ENCODE measurements around the gene WBP1.
A peak's percentile ranks its signal among the peaks of the same experiment; 100 is the strongest.
"Not testable (repeated sequence)": the region's sequence is repeated elsewhere in the genome, so short reads cannot be mapped to it uniquely, and the experiment has no call there.

Gene WBP1

GRCh38 chr2:74464406-74464805, 6.2 kb downstream of the WBP1 start:
- Histone ChIP-seq H3K4me1 (ENCODE audit: control insufficient read depth in 1 of 2, insufficient read depth in 2 of 2, low read length in 2 of 2) (peaks cover 16 to 27% of the 10 kb centered on the region in 2 donors), H3K4me3 (ENCODE audit: low read depth in 1 of 2, low read length in 2 of 2) (peak overlapping the region; percentile 88 to 91), H3K27ac (ENCODE audit: low read depth, low read length) (peak overlapping the region; percentile 68), H3K9ac (ENCODE audit: low read depth in 1 of 2, low read length in 2 of 2) (peak overlapping the region; percentile 84 to 94), H3K27me3 (ENCODE audit: control insufficient read depth in 1 of 2, insufficient read depth in 2 of 2, low read length in 2 of 2) (no peaks in the 10 kb centered on the region), H3K9me3 (ENCODE audit: control insufficient read depth in 1 of 2, low read length in 2 of 2) (no peaks in the 10 kb centered on the region), H3K36me3 (ENCODE audit: control insufficient read depth in 1 of 2, insufficient read depth in 2 of 2, low read length in 2 of 2) (peaks cover 11 to 25% of the 10 kb centered on the region in 2 donors)

DNA sequence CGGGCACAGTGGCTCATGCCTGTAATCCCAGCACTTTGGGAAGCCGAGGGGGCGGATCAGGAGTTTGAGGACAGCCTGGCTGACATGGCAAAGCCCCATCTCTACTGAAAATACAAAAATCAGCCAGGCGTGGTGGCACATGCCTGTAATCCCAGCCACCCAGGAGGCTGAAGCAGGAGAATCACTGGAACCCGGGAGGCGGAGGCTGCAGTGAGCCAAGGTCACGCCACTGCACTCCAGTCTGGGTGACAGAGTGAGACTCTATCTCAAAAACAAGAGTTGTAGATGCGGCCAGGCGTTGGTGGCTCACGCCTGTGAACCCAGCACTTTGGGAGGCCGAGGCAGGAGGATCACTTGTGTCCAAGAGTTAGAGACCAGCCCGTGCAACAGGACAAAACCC, 12.5 kb downstream of the WBP1 start:
- not testable (repeated sequence) for H3K4me3 ChIP-seq (ENCODE audit: low read depth in 1 of 2, low read length in 2 of 2); H3K9me3 ChIP-seq (ENCODE audit: control insufficient read depth in 1 of 2, low read length in 2 of 2); H3K27me3 ChIP-seq (ENCODE audit: control insufficient read depth in 1 of 2, insufficient read depth in 2 of 2, low read length in 2 of 2); H3K27ac ChIP-seq (ENCODE audit: low read depth, low read length); H3K9ac ChIP-seq (ENCODE audit: low read depth in 1 of 2, low read length in 2 of 2)
- H3K36me3 ChIP-seq (ENCODE audit: control insufficient read depth in 1 of 2, insufficient read depth in 2 of 2, low read length in 2 of 2): peaks cover 14 to 16% of the 10 kb centered on the region in 2 donors
- H3K4me1 ChIP-seq (ENCODE audit: control insufficient read depth in 1 of 2, insufficient read depth in 2 of 2, low read length in 2 of 2): peaks cover 13 to 24% of the 10 kb centered on the region in 2 donors

DNA sequence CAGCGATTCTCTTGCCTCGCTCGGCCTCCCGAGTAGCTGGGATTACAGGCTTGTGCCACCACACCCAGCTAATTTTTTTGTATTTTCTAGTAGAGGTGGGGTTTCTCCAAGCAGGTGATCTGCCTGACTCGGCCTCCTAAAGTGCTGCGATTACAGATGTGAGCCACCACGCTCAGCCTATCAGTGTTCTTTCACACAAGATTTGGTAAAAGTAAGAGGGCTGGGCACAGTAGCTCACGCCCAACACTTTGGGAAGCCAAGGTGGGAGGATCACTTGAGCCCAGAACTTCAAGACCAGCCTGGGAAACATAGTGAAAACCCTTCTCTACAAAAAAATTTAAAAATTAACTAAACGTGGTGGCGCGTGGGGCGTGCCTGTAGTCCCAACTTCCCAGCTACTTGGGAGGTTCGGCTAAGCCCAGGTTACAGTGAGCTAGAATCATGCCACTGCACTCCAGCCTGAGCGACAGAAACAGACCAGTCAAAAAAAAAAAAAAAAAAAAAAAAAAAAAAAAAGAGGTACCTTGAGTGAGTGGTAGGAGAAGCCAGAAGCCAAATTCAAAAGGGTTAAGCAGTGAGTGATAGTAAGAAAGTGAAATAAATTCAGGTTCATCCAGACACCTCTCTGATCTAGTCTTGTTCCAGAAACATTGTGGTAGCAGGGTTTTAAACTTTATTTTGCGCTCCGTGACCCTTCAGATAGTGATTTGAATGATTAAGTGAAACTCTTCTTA, 13.3 kb downstream of the WBP1 start:
- peaks cover 9 to 24% of the 10 kb centered on the region in 2 donors for H3K4me1 ChIP-seq (ENCODE audit: control insufficient read depth in 1 of 2, insufficient read depth in 2 of 2, low read length in 2 of 2)
- no peaks in the 10 kb centered on the region for H3K27me3 ChIP-seq (ENCODE audit: control insufficient read depth in 1 of 2, insufficient read depth in 2 of 2, low read length in 2 of 2)
- H3K9ac ChIP-seq (ENCODE audit: low read depth in 1 of 2, low read length in 2 of 2): peak overlapping the region; percentile 96 to 97
- no peaks in the 10 kb centered on the region for H3K9me3 ChIP-seq (ENCODE audit: control insufficient read depth in 1 of 2, low read length in 2 of 2)
- H3K36me3 ChIP-seq (ENCODE audit: control insufficient read depth in 1 of 2, insufficient read depth in 2 of 2, low read length in 2 of 2): peaks cover 14 to 16% of the 10 kb centered on the region in 2 donors
- H3K27ac ChIP-seq (ENCODE audit: low read depth, low read length): peak overlapping the region; percentile 86
- peak overlapping the region; percentile 93 to 98 for H3K4me3 ChIP-seq (ENCODE audit: low read depth in 1 of 2, low read length in 2 of 2)

DNA sequence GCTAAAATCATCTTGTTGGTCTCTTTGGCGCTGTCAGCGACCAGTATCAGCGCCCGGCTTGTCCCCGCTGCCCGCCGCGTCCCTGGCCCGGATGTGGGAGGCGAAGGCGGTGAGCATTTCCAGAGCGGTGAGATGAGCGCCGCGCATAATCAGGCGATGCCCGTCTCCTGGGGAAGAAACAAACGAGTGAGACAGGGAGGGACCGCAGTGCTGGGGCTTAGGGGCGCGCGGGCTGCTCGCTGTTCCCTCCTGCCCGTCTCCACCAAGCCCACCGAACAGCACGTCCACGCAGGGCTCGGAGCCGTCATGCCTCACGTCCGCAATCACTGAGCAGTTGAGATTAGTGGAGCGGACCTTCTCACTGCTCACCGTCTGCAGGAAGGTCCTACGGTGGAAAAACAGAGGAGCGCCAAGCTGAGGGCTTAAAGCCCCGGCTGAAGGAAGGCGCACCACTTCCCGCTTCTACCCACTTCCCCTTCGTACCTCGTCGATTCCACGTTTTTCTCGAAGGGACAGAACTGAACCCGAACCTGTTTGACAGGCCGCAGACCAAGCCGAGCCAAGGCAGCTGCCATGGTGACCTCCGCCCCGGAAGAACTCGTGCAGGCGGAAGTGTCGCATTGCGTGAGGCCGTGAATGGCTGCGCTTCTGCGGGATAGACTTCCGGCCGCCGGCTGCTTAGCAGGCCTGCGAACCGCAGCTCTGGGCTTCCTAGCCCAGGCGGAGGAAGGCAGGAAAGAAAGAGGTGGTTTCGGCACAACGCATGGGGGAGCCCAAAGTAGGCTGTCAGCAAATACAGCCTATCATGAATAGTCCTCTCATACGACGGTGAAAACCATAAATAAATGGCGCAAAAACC, 14.1 kb downstream of the WBP1 start, which contains the start of gene MRPL53:
MRPL53 (minus strand) TSS at position 595 of the 859 bp plus-strand sequence; CDS start at position 575, 20 bp downstream.
- H3K27me3 ChIP-seq (ENCODE audit: control insufficient read depth in 1 of 2, insufficient read depth in 2 of 2, low read length in 2 of 2): no peaks in the 10 kb centered on the region
- no peaks in the 10 kb centered on the region for H3K9me3 ChIP-seq (ENCODE audit: control insufficient read depth in 1 of 2, low read length in 2 of 2)
- H3K36me3 ChIP-seq (ENCODE audit: control insufficient read depth in 1 of 2, insufficient read depth in 2 of 2, low read length in 2 of 2): peaks cover 14 to 19% of the 10 kb centered on the region in 2 donors
- H3K9ac ChIP-seq (ENCODE audit: low read depth in 1 of 2, low read length in 2 of 2): peak within 1 kb of the TSS; percentile 96 to 97
- H3K4me3 ChIP-seq (ENCODE audit: low read depth in 1 of 2, low read length in 2 of 2): peak within 1 kb of the TSS; percentile 93 to 98
- H3K27ac ChIP-seq (ENCODE audit: low read depth, low read length): peak within 1 kb of the TSS; percentile 86
- peaks cover 15 to 30% of the 10 kb centered on the region in 2 donors for H3K4me1 ChIP-seq (ENCODE audit: control insufficient read depth in 1 of 2, insufficient read depth in 2 of 2, low read length in 2 of 2)

GRCh38 chr2:74472945-74473258, 14.7 kb downstream of the WBP1 start:
- peak overlapping the region; percentile 93 to 98 for H3K4me3 ChIP-seq (ENCODE audit: low read depth in 1 of 2, low read length in 2 of 2)
- H3K9ac ChIP-seq (ENCODE audit: low read depth in 1 of 2, low read length in 2 of 2): peak overlapping the region; percentile 96 to 97
- H3K27ac ChIP-seq (ENCODE audit: low read depth, low read length): peak overlapping the region; percentile 86

GRCh38 chr2:74474481-74474880, 16.2 kb downstream of the WBP1 start:
- Histone ChIP-seq H3K4me1 (ENCODE audit: control insufficient read depth in 1 of 2, insufficient read depth in 2 of 2, low read length in 2 of 2) (peaks cover 19 to 33% of the 10 kb centered on the region in 2 donors), H3K4me3 (ENCODE audit: low read depth in 1 of 2, low read length in 2 of 2) (no peak overlapping the region), H3K27ac (ENCODE audit: low read depth, low read length) (no peak overlapping the region), H3K9me3 (ENCODE audit: control insufficient read depth in 1 of 2, low read length in 2 of 2) (no peaks in the 10 kb centered on the region), H3K27me3 (ENCODE audit: control insufficient read depth in 1 of 2, insufficient read depth in 2 of 2, low read length in 2 of 2) (no peaks in the 10 kb centered on the region), H3K9ac (ENCODE audit: low read depth in 1 of 2, low read length in 2 of 2) (no peak overlapping the region), H3K36me3 (ENCODE audit: control insufficient read depth in 1 of 2, insufficient read depth in 2 of 2, low read length in 2 of 2) (peaks cover 14 to 23% of the 10 kb centered on the region in 2 donors)

More at GRCh38 chr2:74472945-74473258, 14.7 kb downstream of the WBP1 start:
- Histone ChIP-seq H3K4me1 (ENCODE audit: control insufficient read depth in 1 of 2, insufficient read depth in 2 of 2, low read length in 2 of 2) (peaks cover 19 to 33% of the 10 kb centered on the region in 2 donors), H3K36me3 (ENCODE audit: control insufficient read depth in 1 of 2, insufficient read depth in 2 of 2, low read length in 2 of 2) (peaks cover 14 to 23% of the 10 kb centered on the region in 2 donors), H3K9me3 (ENCODE audit: control insufficient read depth in 1 of 2, low read length in 2 of 2) (no peaks in the 10 kb centered on the region), H3K27me3 (ENCODE audit: control insufficient read depth in 1 of 2, insufficient read depth in 2 of 2, low read length in 2 of 2) (no peaks in the 10 kb centered on the region)

DNA sequence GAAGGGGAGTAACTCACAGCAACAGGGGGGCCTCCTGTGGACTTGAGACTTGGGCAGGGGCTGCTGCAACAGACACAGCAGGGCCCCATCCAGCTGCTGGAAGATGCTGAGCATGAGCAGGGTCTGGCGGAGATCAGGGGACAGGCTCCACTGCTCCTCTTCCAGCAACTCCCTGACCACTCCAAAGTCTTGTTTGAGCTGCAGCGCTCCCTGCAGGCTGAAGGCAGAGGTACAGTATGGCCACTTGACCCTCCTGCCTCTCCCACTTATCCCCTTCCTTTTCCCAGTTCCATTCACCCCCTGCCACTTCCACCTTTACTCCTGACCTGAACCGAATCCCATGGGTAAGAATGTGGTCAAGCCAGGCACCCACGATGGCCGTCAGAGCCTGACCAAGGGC, 16.7 kb downstream of the WBP1 start:
- no peak overlapping the region for H3K9ac ChIP-seq (ENCODE audit: low read depth in 1 of 2, low read length in 2 of 2)
- peaks cover 14 to 23% of the 10 kb centered on the region in 2 donors for H3K36me3 ChIP-seq (ENCODE audit: control insufficient read depth in 1 of 2, insufficient read depth in 2 of 2, low read length in 2 of 2)
- H3K4me3 ChIP-seq (ENCODE audit: low read depth in 1 of 2, low read length in 2 of 2): no peak overlapping the region
- H3K9me3 ChIP-seq (ENCODE audit: control insufficient read depth in 1 of 2, low read length in 2 of 2): no peaks in the 10 kb centered on the region
- H3K4me1 ChIP-seq (ENCODE audit: control insufficient read depth in 1 of 2, insufficient read depth in 2 of 2, low read length in 2 of 2): peaks cover 21 to 36% of the 10 kb centered on the region in 2 donors
- no peaks in the 10 kb centered on the region for H3K27me3 ChIP-seq (ENCODE audit: control insufficient read depth in 1 of 2, insufficient read depth in 2 of 2, low read length in 2 of 2)
- H3K27ac ChIP-seq (ENCODE audit: low read depth, low read length): no peak overlapping the region

- peaks cover 0 to 30% of the 10 kb centered on the region in 2 donors for H3K36me3 ChIP-seq (ENCODE audit: control insufficient read depth in 1 of 2, insufficient read depth in 2 of 2, low read length in 2 of 2)
- H3K27ac ChIP-seq (ENCODE audit: low read depth, low read length): no peak overlapping the region
- peak overlapping the region; percentile 67 to 98 for H3K9ac ChIP-seq (ENCODE audit: low read depth in 1 of 2, low read length in 2 of 2)
- H3K9me3 ChIP-seq (ENCODE audit: control insufficient read depth in 1 of 2, low read length in 2 of 2): no peaks in the 10 kb centered on the region
- peaks cover 29 to 37% of the 10 kb centered on the region in 2 donors for H3K4me1 ChIP-seq (ENCODE audit: control insufficient read depth in 1 of 2, insufficient read depth in 2 of 2, low read length in 2 of 2)
- peak overlapping the region; percentile 92 to 96 for H3K4me3 ChIP-seq (ENCODE audit: low read depth in 1 of 2, low read length in 2 of 2)
- H3K27me3 ChIP-seq (ENCODE audit: control insufficient read depth in 1 of 2, insufficient read depth in 2 of 2, low read length in 2 of 2): no peaks in the 10 kb centered on the region
These were observed 23.2 kb downstream of the WBP1 start for GRCh38 chr2:74481431-74481830.

GRCh38 chr2:74481961-74482800, 23.9 kb downstream of the WBP1 start:
- peak overlapping the region; percentile 67 to 98 for H3K9ac ChIP-seq (ENCODE audit: low read depth in 1 of 2, low read length in 2 of 2)
- H3K4me3 ChIP-seq (ENCODE audit: low read depth in 1 of 2, low read length in 2 of 2): peak overlapping the region; percentile 92 to 96
- H3K9me3 ChIP-seq (ENCODE audit: control insufficient read depth in 1 of 2, low read length in 2 of 2): no peaks in the 10 kb centered on the region
- H3K27me3 ChIP-seq (ENCODE audit: control insufficient read depth in 1 of 2, insufficient read depth in 2 of 2, low read length in 2 of 2): no peaks in the 10 kb centered on the region
- H3K36me3 ChIP-seq (ENCODE audit: control insufficient read depth in 1 of 2, insufficient read depth in 2 of 2, low read length in 2 of 2): peaks cover 0 to 28% of the 10 kb centered on the region in 2 donors
- peaks cover 24 to 32% of the 10 kb centered on the region in 2 donors for H3K4me1 ChIP-seq (ENCODE audit: control insufficient read depth in 1 of 2, insufficient read depth in 2 of 2, low read length in 2 of 2)
- H3K27ac ChIP-seq (ENCODE audit: low read depth, low read length): peak overlapping the region; percentile 84
